Stimulated activated CD8-positive, alpha-beta memory T cell treated with anti-CD3 and anti-CD28 coated beads, Interleukin-2, amount 100 ng/mL, for 1 hour (primary cell): Measurements from ENCODE around the gene ABCA3.
"Not testable (repeated sequence)": the region's sequence is repeated elsewhere in the genome, so short reads cannot be mapped to it uniquely, and the experiment has no call there.

Source experiments
- DNase-seq, 2 donors: peaks; one replicate each; pipeline ENCODE4 v3.0.0-alpha.2; 2020; ENCODE audit warnings: low read depth in 2 of 2

ABCA3 gene

DNA sequence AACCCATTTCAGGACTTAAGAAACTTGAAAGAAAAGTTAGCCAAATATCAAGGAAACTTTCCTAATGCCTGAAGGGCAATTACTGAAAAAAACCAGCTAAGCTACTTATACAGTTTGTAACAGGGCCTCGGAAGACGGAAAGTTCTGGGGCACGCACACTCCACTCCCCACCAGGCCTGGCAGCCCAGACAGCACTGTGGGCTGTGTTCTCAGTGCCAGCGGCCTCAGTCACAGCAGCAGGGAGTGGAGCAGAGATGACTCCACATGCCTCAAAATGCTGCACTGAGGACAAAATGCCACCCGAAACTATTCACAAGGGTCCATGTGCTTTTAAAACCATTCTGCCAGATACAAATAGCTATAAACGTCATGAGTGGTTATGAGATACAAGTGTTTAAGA is 82.8 kb downstream of the ABCA3 start:
- no peak for DNase-seq

DNA sequence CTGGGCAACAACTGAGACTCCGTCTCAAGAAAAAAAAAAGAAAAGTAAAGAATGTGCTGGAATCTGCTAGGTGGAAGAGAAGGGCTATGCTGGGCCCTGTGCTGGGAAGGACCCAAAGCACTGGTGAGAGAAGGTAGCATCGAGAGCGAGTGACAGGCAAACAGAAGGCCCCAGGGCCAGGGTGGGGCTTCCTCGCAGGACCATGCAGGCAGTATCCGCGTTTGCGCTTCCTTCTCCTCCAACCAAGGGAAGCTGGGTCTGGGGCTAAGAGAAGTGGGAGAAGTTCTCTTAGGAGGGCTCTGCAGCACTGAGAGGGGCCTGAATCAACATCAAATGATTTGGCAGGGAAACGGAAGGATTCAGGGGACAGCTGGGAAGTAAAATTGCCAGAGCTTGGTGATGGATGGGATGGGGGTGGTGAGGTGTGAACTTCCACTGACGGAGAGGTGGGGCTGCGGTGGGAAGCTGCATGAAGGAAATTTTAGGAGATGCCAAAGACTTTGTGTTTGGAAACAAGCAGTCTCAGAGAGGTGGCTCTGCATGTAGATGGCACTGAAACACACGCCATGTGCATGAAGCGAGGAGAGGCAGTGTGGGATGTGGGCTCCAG is 83.9 kb downstream of the ABCA3 start:
- no peak for DNase-seq

DNA sequence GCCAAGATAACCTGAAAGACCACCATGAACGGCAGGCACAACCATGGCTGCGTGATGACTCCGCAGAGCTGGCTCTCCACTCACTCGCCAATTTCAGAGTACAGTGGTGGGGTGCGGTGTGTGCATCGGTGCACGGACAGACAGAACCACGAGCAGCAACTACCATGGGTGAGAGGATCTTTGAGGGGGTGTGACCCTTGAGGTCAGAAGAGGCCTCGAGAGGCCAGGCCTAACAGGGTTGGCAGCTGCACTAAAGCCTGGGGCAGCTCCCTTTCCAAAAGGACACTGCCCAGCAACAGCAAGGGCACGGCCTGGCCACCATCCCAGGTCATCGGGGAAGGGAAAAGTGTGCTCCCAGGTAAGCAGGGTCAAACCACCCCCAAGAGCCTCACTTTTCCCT is 87.2 kb downstream of the ABCA3 start:
- no peak for DNase-seq

DNA sequence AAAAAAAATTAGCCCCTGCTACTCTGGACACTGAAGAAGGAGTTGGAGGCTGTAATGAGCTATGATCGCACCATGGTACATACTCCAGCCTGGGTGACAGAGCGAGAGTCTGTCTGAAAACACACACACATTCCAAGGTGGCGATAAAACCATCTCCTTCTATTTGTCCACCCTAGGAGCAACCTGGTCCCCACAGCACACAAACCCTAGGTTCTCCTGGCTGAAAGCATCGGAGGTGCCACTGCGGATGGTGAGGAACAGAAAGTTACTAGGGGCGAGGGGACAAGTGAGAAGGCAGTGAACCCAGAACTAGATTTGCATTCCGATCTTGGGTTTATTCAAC is 87.8 kb downstream of the ABCA3 start:
- DNase-seq = no peak

DNA sequence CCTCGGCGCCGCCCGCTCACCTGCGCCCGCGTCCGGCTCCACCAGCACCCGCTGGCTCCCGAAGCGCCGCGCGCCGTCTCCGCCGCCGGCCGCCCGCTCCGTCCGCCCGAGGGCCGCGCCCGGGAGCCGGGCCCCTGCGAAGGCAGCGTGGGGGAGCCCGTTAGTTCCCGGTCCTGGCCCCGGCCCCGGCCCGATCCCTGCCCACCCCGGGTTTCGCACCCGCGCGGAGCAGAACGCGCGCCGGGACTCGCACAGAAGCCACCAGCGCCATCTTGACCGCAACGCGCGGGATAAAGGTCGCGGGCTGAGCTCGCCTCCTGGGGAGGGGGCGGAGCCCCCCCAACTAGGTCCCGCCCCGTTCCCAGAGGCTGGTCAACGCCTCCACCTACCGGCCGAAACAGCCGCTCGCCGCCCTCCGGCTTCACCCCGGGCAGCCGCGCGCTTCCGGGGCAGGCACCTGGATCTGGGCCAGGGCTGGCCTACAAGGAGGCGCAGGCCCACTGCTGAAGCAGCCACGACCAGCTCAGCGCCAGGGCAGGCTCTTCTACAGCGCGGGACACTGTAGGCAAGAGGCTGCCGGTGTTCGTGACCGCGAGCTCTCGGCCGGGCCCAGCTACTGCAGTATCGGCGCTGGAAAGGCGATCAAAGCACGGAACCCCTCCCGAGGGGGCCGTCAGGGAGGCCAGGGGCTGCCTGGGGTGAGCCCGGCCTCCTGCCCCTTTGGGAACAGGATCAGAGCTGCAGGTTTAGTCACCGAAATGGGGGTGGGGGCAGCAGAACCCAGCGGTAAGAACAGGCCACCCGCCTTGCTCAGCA is 89.0 kb downstream of the ABCA3 start, which contains the start of gene ECI1:
TSS of gene ECI1 (minus strand) at position 292 of the 816 bp plus-strand sequence. CDS start at position 271, 21 bp downstream.
- peak; percentile 62 to 67 for DNase-seq

DNA sequence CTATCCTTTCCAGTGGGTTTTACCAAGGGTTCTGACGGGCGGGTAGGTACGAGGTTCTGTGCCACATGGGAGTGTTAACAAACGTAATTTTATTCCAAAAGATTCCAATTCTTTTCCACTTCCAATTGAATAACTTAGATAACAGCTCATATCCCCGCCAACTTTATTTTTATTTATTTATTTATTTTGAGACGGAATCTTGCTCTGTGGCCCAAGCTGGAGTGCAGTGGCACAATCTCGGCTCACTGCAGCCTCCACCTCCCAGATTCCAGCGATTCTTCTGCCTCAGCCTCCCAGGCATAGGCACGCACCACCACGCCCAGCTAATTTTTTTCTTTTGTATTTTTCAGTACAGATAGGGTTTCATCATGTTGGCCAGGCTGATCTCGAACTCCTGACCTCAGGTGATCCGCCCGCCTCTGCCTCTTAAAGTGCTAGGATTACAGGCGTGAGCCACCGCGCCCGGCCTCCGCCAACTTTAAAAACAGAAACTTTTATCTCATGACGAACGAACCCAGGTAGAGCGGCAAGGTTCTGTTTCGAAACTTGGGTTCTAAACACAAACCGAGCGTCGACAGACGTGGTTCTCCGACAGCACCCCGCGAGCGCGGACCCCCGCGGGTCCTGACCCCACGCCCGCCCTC is 89.8 kb downstream of the ABCA3 start:
- DNase-seq = peak in 1 of 2 donors; percentile 9

DNA sequence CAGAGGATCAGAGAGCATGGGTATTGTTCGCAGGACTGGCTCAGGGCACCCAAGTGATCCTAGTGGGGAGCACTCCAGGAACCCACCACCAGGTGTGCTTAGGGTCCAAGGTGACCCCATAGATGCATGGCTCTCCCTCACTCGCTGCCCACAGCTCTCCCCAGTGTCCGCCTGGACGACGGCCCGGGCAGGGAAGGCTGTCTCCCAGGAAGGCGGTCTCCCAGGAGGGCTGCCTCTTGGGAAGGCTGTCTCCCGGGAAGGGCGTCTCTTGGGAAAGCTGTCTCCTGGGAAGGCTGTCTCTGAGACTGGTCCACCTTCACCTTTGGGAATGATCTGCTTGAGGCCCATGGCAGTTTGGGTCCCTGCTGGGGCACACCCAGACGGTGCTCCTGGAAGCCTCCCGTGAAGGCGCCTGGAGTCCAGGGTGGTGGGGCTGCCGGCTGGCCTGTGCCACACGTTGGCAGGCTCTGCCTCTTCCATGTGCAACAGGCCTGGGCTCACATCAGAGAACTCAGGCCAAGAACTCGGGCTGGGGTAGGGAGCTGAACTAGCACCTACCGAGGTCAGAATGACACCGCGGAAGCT is 94.1 kb downstream of the ABCA3 start:
- DNase-seq = no peak

DNA sequence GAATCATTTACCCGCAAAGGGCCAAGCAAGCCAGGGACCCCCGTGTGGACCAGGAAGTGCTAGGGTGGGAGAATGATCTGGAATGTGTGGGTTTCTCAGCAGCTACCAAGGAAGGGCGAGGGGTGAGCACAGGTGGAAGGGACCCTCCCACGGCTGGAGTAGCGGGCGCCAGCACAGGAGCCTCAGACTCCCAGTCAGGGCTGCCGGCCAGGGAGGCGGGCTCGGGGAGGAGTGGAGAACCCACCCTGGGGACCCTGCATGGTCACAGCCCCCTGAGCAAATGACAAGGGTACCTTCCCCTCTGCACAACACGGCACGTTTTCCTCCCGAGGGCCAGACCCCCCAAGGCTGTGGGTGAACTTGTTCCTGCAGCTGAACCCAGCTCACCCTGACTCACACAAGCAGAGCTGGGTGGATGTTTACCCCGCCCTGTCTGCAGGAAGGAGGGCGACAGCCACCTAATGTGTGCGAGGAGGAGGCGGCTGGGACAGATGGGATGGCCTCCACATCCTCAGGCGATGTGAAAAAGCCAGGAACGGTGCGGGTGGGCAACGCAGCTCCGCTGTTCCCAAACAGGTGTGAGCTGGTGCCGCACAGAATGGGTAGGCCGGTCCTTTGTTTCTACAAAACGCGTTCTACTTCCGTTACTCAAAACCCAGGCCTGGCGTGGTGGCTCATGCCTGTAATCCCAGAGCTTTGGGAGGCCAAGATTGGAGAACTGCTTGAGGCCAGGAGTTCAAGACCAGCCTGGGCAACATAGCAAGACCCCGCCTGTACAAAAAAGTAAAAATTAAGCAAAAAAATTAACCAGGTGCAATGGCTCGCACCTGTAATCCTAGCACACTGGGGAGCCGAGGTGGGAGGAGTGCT is 95.4 kb downstream of the ABCA3 start:
- DNase-seq = no peak

DNA sequence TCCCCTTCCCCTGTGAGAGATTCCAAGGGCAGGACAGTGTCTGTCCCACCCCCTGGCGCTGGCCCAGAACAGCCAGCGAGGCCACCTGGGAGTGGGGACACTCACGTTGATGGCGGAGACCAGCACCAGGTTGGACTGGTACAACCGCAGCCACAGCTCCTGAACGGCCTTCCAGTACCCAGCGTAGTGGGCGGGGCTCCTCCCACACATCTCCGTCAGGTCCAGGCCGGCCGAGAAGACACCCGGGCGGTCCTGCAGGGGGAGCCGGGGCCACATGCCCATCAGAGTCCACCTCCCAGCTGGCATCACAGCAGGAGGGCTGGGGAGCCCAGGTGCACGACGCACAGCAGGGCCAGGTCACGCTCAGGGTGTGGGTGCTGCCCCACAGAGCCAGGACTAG is 96.2 kb downstream of the ABCA3 start:
- DNase-seq = no peak

DNA sequence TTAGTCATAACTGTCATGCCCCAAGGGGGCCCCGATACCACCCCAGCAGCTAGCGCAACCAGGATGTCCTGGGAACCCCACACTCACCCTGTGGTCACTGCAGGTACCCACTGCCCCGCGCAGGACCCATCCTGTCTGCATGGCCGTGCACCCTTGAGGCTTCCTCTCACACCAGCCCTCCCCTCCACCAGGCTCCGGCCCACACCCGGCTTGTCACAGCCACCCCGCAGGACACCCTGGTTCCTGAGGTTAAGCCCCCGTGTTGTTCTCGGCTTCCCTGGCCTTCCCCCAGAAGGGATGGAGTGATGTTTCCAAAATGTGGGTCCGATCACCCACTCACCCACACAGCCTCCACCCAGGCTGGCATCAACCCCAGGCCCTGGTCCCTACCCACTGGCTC is 96.7 kb downstream of the ABCA3 start:
- no peak for DNase-seq

DNA sequence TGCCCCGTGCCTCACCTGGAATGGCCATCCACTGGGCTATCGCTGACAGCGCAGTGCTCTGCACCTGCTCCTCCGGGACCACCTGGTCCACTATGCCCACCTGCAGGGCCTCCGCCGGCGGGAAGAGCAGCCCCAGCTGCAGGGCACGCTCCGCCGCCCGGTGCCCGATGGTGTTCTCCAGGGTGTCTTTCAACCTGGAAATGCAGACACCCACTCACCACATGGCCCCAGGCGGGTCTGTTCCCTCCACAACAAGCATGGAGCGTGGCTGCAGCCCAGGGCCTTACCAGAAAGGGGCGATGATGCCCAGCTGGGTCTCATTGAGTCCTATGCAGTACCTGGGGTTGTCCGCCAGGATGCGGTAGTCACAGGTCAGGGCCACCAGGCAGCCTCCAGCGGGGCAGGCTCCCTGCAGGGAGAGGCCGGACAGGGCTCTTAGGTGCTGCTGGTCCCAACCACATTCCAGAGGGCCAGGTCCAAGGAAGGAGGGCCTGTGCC is 97.4 kb downstream of the ABCA3 start:
- DNase-seq = no peak

DNA sequence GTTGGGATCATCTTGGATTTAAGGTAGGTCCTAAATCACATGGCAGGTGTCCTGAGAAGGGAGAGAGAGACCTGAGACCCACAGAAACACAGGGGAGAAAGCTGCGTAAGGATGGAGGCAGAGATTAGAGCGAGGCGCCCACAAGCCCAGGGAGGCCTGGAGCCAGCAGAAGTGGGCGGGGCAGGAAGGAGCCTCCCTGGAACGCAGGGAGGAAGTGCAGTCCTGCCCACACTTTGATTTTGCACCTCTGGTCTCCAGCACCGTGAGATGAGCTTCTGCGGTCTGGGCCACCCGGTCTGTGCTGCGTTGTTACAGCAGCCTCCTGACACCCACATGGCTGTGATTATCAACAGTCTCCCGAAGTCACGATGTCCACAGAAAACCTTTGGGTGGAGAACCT is 97.9 kb downstream of the ABCA3 start:
- DNase-seq = no peak

DNA sequence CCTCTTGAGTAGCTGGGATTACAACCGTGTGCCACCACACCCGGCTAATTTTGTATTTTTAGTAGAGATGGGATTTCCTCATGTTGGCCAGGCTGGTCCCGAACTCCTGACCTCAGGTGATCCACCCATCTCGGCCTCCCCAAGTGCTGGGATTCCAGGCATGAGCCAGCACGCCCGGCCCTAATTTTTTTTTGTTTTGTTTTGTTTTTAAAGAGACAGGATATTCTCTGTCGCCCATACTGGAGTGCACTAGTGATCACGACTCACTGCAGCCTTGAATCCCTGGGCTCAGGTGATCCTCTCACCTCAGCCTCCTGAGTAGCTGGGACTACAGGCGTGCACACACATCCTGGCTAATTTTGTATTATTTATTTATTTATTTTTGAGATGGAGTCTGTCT is 100.2 kb downstream of the ABCA3 start:
- not testable (repeated sequence) for DNase-seq

DNA sequence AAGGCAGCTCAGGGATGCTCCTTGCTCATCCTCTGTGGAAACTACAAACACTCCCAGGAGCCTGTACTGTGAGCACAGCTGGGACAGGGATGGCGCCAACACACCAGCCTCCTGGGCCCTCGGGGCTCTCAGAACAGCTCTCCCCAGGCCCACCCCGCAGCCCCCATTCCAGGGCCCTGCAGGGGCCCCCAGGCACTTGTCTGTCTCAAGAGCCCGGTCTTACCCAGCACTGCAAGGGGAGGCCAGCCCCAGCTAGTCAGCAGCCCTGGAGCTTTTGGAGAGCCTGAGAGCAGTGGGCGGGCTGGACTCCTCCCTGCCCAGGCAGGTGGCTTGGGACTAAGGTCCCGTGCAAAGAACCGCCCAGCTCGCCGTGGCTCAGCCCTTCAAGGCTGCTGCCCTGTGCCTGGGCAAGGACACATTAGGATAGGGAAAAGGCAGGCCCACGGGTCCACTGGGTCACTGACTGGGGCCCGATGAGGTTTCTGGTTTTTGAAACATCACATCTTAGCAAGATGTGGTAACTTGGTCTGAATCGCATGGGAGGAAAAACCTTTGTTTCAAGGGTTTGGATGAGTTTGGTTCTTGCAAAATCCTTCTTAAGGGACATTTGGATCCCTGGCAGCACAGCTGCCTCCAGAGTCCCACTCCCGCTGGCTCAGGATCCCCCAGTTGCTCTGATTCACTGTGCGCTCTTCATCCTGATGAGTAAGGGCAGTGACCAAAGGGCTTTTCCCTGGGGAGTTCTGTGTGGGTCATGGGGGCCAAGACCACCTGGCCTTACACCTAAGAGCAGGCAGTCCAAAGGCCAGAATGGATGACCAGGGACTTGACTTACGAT is 101.5 kb downstream of the ABCA3 start:
- DNase-seq = no peak

DNA sequence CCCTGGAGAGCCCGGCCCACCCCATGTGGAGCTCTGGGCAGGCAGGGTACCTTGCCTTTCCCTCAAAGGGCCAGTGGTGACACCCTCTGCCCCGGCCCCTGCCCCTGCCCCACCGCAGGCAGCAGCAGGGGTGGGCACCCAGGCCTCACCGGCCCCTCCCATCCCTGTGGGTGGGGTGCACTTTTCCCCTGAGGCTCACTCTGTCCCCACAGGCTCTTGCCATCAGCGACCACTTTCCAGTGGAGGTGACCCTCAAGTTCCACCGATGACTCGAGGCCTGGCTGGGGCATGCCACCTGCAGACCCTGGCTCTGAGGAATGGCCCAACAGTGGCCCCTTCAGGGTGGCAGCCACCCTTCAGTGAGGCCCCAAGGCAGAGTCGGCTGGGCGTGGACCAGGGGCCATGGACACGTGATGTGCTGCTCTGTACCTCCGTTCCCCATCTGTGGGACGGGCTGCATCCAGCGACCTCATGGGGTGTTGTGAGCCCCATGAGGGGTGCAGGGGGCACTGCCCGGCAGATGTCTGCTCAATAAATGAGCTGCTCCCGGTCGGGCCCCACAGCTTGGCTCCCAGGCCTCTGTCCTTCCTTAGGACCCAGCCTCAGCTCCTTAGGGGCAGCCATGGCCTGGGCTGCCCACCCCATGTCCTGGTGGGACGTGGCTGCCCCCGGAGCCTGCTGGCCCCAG is 102.2 kb downstream of the ABCA3 start:
- DNase-seq = no peak

DNA sequence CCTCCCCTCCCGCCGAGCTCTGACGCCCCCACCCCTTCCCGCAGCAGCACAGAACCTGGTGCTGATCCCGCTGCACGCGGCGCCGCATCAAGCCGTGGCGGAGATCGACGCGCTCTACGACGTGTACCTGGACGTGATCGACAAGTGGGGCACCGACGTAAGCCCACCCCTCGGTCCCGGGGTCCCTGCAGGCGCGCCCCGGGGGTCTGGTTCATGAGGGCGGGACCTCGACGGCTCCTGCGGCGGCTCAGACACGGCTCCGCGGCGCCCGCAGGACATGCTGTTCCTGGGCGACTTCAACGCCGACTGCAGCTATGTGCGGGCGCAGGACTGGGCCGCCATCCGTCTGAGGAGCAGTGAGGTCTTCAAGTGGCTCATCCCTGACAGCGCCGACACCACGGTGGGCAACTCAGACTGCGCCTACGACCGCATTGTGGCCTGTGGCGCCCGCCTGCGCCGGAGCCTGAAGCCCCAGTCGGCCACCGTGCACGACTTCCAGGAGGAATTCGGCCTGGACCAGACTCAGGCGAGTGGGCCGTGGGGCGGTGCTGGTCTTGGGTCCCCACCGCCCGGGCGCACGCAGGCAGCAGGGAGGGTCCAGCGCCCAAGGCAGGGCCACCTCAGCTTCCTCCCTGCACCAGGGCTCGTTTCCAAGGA is 102.9 kb downstream of the ABCA3 start:
- DNase-seq = no peak

DNA sequence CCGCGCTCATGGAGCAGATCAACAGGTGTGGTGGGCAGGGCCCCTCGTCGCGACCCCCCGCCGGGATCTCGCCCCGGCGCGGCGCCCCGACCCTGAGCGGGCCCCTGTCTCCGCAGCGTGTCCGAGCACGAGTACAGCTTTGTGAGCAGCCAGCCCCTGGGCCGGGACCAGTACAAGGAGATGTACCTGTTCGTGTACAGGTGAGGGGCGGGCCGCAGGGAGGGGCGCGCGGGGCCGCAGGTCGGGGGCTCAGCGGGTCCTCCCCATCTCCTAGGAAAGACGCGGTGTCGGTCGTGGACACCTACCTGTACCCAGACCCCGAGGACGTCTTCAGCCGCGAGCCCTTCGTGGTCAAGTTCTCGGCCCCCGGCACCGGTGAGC is 103.4 kb downstream of the ABCA3 start:
- DNase-seq = no peak

DNA sequence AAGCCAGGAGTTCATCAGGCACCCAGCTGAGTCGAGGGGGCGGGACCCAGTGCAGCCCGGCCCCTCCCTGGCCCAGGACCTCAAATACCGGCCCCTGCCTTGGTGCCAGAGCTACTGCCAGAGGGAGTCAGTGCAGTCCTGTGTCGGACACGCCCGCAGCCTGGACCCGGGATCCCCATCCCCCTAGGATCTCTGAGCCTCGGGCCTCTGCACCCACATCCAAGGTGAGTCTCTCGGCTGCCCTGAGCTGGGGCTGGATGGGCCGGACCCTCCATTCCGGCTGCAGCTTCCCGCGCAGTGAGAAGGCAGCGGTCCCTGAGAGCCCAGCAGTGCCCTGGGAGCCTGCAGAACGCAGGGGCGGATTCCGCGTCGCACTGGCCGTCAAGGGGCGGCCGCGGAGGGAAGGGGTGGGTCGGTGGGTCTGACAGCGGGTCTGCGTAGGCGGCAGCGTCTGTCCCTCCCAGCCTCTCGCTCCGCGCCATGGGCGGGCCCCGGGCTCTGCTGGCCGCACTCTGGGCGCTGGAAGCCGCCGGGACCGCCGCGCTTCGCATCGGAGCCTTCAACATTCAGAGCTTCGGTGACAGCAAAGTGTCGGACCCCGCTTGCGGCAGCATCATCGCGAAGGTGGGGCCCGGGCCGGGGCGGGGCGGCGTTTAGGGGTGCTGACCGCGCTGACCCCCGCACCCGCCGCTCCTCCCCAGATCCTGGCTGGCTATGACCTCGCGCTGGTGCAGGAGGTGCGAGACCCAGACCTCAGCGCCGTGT is 104.0 kb downstream of the ABCA3 start, which contains the start of gene DNASE1L2:
TSS of gene DNASE1L2 (plus strand) at position 108 of the 765 bp plus-strand sequence. CDS start at position 481, 373 bp downstream.
- DNase-seq = no peak
